ENCODE measurements around the gene LIPF. TPM values are rescaled to one million over a fixed set of nuclear protein-coding genes. Genes with fewer than 3 reads are reported as not detected.

Gene LIPF
- total and polyA plus RNA-seq, 2 of the 4 experiments (the other 2 are of a cell fraction): not detected

GRCh38 chr10:88660598-88660884 is 3.7 kb upstream of the LIPF start:
- no peak overlapping the region for H3K9ac ChIP-seq (ENCODE audit: low read depth, low read length)
- peaks cover 5% of the 10 kb centered on the region for H3K4me1 ChIP-seq (ENCODE audit: control insufficient read depth, insufficient read depth, low read length)
- H3K56ac ChIP-seq (ENCODE audit: extremely low read depth, insufficient read depth, low read length): no peak overlapping the region
- no peaks in the 10 kb centered on the region for H3K9me1 ChIP-seq (ENCODE audit: insufficient read depth, low read length)
- in situ Hi-C loops (cut with MboI; ENCODE audit: low sequenced_read_pairs): no loop called here
- H3K79me1 ChIP-seq (ENCODE audit: low read depth in 1 of 2, low read length in 2 of 2): no peaks in the 10 kb centered on the region
- no peak overlapping the region for H2BK20ac ChIP-seq (ENCODE audit: low read depth, low read length)
- peak overlapping the region; percentile 39; the same call in 1 of the 2 replicates for H3K18ac ChIP-seq (ENCODE audit: low read depth, low read length)
- H4K8ac ChIP-seq (ENCODE audit: low read depth in 2 of 2, low read length in 2 of 2): no peak overlapping the region
- H2BK15ac ChIP-seq (ENCODE audit: low read depth, low read length): no peak overlapping the region
- intact Hi-C loops (cut with micrococcal nuclease): no loop called here
- no peak for TF ChIP-seq POLR2A (IDR thresholded peaks at IDR 0.05; ENCODE audit: low read depth, low read length)
- no peak for TF ChIP-seq NFE2L2 (IDR thresholded peaks at IDR 0.05; ENCODE audit: low read depth, low read length)
- TF ChIP-seq RCOR1 (IDR thresholded peaks at IDR 0.05; ENCODE audit: insufficient replicate concordance, low read length): no peak
- no peak for TF ChIP-seq CHD1 (IDR thresholded peaks at IDR 0.05; ENCODE audit: low read depth, low read length)
- TF ChIP-seq RAD21 (IDR thresholded peaks at IDR 0.05; ENCODE audit: low read length): no peak
- TF ChIP-seq USF2 (IDR thresholded peaks at IDR 0.05; ENCODE audit: low read depth, low read length): no peak
- TF ChIP-seq, protein P1, sequence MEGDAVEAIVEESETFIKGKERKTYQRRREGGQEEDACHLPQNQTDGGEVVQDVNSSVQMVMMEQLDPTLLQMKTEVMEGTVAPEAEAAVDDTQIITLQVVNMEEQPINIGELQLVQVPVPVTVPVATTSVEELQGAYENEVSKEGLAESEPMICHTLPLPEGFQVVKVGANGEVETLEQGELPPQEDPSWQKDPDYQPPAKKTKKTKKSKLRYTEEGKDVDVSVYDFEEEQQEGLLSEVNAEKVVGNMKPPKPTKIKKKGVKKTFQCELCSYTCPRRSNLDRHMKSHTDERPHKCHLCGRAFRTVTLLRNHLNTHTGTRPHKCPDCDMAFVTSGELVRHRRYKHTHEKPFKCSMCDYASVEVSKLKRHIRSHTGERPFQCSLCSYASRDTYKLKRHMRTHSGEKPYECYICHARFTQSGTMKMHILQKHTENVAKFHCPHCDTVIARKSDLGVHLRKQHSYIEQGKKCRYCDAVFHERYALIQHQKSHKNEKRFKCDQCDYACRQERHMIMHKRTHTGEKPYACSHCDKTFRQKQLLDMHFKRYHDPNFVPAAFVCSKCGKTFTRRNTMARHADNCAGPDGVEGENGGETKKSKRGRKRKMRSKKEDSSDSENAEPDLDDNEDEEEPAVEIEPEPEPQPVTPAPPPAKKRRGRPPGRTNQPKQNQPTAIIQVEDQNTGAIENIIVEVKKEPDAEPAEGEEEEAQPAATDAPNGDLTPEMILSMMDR (conservative IDR thresholded peaks at IDR 0.05; ENCODE audit: low read depth, low read length): no peak
- no peak for TF ChIP-seq MXI1 (IDR thresholded peaks at IDR 0.05; ENCODE audit: borderline replicate concordance, low read depth, low read length)
- TF ChIP-seq BHLHE40 (IDR thresholded peaks at IDR 0.05; ENCODE audit: low read depth, low read length): no peak
- no peak for TF ChIP-seq FOS (IDR thresholded peaks at IDR 0.05; ENCODE audit: low read depth, low read length)
- no peak for TF ChIP-seq ELK1 (IDR thresholded peaks at IDR 0.05; ENCODE audit: borderline replicate concordance, low read depth, low read length)
- TF ChIP-seq CEBPB (IDR thresholded peaks at IDR 0.05; ENCODE audit: low read depth, low read length): no peak
- no peak for TF ChIP-seq RFX5 (IDR thresholded peaks at IDR 0.05; ENCODE audit: low read depth, low read length)
- H4K5ac ChIP-seq (ENCODE audit: low read depth, low read length): no peak overlapping the region
- no peak overlapping the region for H3K23ac ChIP-seq (ENCODE audit: low read depth, low read length)
- H2AK9ac ChIP-seq (replicated peaks; ENCODE audit: low read depth, low read length, poor library complexity): no peak overlapping the region
- no peaks in the 10 kb centered on the region for H3K27me3 ChIP-seq (ENCODE audit: control insufficient read depth, insufficient read depth, low read length)
- H2BK120ac ChIP-seq (ENCODE audit: low read depth, low read length): no peak overlapping the region
- no peaks in the 10 kb centered on the region for H4K20me1 ChIP-seq (ENCODE audit: insufficient read depth, low read length)
- no peak overlapping the region for H2AK5ac ChIP-seq (ENCODE audit: low read depth, low read length)
- H3K4me3 ChIP-seq (ENCODE audit: insufficient read depth, low read depth, low read length): no peak overlapping the region
- H3K36me3 ChIP-seq (ENCODE audit: control insufficient read depth, insufficient read depth, low read length): no peaks in the 10 kb centered on the region
- POLR2A ChIA-PET (ENCODE audit: unreplicated experiment): no interaction called here
- H3K27ac ChIP-seq (ENCODE audit: insufficient read depth, low read length): no peak overlapping the region
- no TSS peak for BruUV-seq (replicated peaks)
- CTCF ChIA-PET: interaction anchor here (0.6 kb wide), 1 partner anchor 30 kb away, joined by 3 read pairs; no protein-coding TSS in a partner anchor
- no peak overlapping the region for H3K4me2 ChIP-seq (ENCODE audit: low read depth, low read length)
- peak; percentile 10 for DNase-seq
- no peak overlapping the region for H3K14ac ChIP-seq (replicated peaks; ENCODE audit: low read depth, low read length)
- no peak overlapping the region for H2BK5ac ChIP-seq (ENCODE audit: low read depth, low read length, poor library complexity, severe bottlenecking)
- H4K91ac ChIP-seq (ENCODE audit: insufficient read depth, low read depth, low read length): no peak overlapping the region
- ATAC-seq (ENCODE audit: low read depth): no peak
- no peaks in the 10 kb centered on the region for H3K9me3 ChIP-seq (ENCODE audit: control insufficient read depth, insufficient read depth, low read length)
- no peak overlapping the region for H3K4ac ChIP-seq (ENCODE audit: low read depth, low read length)
- dilution Hi-C loops (cut with HindIII; ENCODE audit: low sequenced_read_pairs, unreplicated experiment): no loop called here
- no peak overlapping the region for H2AFZ ChIP-seq (replicated peaks; ENCODE audit: low read length, poor library complexity)
- WGBS, 2 experiments (ENCODE audit: extremely low coverage in 2 of 2, insufficient read length in 1 of 2): 69% methylated on average over 2 of the region's 3 CpGs; no CpG with 5 or more reads in 1 of the 2 experiments
